Measurements from ENCODE around the gene ANK3.

- TF ChIP-seq EZH2 (IDR thresholded peaks at IDR 0.05; ENCODE audit: borderline replicate concordance) (no peak), CTCF (IDR thresholded peaks at IDR 0.05; ENCODE audit: poor library complexity) (no peak)
Observed at GRCh38 chr10:60008816-60009215, 380.9 kb downstream of the ANK3 start.
